ENCODE data around the gene NPLOC4. TPM values are rescaled to one million over a fixed set of nuclear protein-coding genes. Genes with fewer than 3 reads are reported as not detected.
A peak's percentile ranks its signal among the peaks of the same experiment; 100 is the strongest.
"Not testable (repeated sequence)": the region's sequence is repeated elsewhere in the genome, so short reads cannot be mapped to it uniquely, and the experiment has no call there.

The NPLOC4 gene
- total RNA-seq, 1 donor from 2014 or later = 137 TPM

DNA sequence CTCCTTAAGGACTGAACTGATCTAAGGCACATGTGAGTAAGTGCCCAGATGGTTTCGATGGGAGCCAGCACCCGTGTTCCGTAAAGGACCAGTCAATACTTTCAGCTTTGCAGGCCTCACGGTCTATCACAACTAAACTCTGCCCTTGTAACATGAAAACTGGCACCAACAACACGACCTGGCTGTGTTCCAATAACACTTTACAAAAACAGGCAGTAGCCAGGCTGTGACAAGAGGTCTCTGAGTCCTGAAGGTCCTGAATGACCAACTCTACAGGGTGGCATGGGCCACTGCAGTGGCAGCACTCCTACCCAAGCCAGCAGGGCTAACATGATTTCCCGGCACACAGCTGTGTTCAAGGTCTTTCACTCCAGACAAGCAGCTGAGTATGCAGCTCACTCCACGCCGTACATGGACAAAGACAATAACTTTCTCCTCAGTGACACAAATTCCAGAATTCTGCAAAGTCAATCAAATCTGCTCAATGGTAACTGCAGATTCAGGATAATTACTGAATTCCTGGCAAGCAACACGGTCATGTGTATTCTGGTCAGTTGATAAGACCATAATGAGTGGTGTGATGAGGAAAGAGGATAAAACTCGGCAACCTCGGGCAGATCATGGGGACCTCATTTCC, 15.3 kb downstream of the NPLOC4 start:
- H3K4me1 Mint-ChIP-seq (ENCODE audit: low read depth, unreplicated experiment) = peaks cover 4% of the 10 kb centered on the region
- H3K4me3 Mint-ChIP-seq (ENCODE audit: unreplicated experiment) = no peak overlapping the region
- no peak overlapping the region for H3K27ac Mint-ChIP-seq (ENCODE audit: unreplicated experiment)
- peaks cover 24% of the 10 kb centered on the region for H3K36me3 Mint-ChIP-seq (ENCODE audit: unreplicated experiment)
- peaks cover 8% of the 10 kb centered on the region for H3K27me3 Mint-ChIP-seq (ENCODE audit: unreplicated experiment)
- H3K9me3 Mint-ChIP-seq (ENCODE audit: unreplicated experiment) = peaks cover 5% of the 10 kb centered on the region
- TF ChIP-seq, protein P1, sequence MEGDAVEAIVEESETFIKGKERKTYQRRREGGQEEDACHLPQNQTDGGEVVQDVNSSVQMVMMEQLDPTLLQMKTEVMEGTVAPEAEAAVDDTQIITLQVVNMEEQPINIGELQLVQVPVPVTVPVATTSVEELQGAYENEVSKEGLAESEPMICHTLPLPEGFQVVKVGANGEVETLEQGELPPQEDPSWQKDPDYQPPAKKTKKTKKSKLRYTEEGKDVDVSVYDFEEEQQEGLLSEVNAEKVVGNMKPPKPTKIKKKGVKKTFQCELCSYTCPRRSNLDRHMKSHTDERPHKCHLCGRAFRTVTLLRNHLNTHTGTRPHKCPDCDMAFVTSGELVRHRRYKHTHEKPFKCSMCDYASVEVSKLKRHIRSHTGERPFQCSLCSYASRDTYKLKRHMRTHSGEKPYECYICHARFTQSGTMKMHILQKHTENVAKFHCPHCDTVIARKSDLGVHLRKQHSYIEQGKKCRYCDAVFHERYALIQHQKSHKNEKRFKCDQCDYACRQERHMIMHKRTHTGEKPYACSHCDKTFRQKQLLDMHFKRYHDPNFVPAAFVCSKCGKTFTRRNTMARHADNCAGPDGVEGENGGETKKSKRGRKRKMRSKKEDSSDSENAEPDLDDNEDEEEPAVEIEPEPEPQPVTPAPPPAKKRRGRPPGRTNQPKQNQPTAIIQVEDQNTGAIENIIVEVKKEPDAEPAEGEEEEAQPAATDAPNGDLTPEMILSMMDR (IDR thresholded peaks at IDR 0.05; ENCODE audit: partially characterized antibody, unreplicated experiment) = no peak
- no peak for DNase-seq

DNA sequence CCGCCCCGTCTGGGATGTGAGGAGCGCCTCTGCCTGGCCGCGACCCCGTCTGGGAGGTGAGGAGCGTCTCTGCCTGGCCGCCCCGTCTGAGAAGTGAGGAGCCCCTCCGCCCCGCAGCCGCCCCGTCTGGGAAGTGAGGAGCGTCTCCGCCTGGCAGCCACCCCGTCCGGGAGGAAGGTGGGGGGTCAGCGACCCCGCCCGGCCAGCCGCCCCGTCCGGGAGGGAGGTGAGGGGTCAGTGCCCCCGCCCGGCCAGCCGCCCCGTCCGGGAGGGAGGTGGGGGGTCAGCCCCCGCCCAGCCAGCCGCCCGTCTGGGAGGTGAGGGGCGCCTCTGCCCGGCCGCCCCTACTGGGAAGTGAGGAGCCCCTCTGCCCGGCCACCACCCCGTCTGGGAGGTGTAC, 18.6 kb downstream of the NPLOC4 start:
- peaks cover 22% of the 10 kb centered on the region for H3K9me3 Mint-ChIP-seq (ENCODE audit: unreplicated experiment)
- not testable (repeated sequence) for DNase-seq; H3K4me3 Mint-ChIP-seq (ENCODE audit: unreplicated experiment); H3K36me3 Mint-ChIP-seq (ENCODE audit: unreplicated experiment); H3K27me3 Mint-ChIP-seq (ENCODE audit: unreplicated experiment); H3K27ac Mint-ChIP-seq (ENCODE audit: unreplicated experiment)
- peaks cover 27% of the 10 kb centered on the region for H3K4me1 Mint-ChIP-seq (ENCODE audit: low read depth, unreplicated experiment)

DNA sequence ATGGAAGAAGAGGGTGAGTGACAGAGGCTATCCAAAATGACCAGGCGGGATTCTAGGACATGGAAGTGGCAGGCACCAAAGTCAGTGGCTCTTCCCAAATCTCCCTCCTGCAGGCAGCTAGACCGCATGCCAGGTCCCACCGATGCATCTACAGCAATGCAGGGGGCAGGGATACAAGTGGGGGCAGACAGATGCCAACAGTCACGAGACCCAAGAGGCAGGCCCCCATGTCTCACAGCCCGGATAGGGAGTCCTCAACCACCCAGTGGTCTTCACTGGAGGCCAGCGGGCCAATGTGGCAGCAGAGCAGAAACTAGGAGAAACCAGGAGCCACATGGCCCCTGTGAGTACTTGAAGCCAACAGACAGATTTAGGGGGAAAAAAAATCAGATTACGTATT, 20.0 kb downstream of the NPLOC4 start:
- peaks cover 7% of the 10 kb centered on the region for H3K36me3 Mint-ChIP-seq (ENCODE audit: unreplicated experiment)
- peaks cover 12% of the 10 kb centered on the region for H3K27me3 Mint-ChIP-seq (ENCODE audit: unreplicated experiment)
- H3K4me3 Mint-ChIP-seq (ENCODE audit: unreplicated experiment) = peak overlapping the region; percentile 52
- TF ChIP-seq, protein P1 (IDR thresholded peaks at IDR 0.05; ENCODE audit: partially characterized antibody, unreplicated experiment) = no peak
- H3K27ac Mint-ChIP-seq (ENCODE audit: unreplicated experiment) = peak overlapping the region; percentile 82
- H3K4me1 Mint-ChIP-seq (ENCODE audit: low read depth, unreplicated experiment) = peaks cover 41% of the 10 kb centered on the region
- DNase-seq = no peak
- peaks cover 24% of the 10 kb centered on the region for H3K9me3 Mint-ChIP-seq (ENCODE audit: unreplicated experiment)

DNA sequence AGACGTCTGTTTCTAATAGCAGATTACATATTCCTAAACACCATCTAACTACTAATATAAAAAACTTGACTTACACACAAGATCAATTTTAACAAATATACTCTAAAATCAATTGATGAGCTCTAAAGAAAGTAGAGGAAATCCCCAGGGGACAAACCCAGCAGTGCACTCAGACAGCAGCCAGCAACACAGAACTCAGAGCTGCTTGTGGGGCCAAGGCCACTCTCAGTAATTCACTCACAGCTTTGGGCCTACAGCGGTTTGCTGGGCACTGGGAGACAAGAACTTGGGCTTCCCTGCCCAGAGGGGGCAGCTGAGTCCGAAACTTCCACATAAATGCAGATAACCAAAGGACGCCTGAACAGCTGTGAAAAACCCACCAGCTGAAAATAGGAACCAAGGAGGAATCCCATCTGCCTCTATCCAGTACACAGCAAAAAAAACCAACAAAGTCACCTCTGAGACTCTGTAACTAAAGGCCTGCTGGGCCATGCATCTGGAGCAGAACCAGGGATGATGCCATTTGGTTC, 21.4 kb downstream of the NPLOC4 start:
- Mint-ChIP-seq H3K27me3 (ENCODE audit: unreplicated experiment) (peaks cover 12% of the 10 kb centered on the region), H3K27ac (ENCODE audit: unreplicated experiment) (peak overlapping the region; percentile 98), H3K9me3 (ENCODE audit: unreplicated experiment) (peaks cover 21% of the 10 kb centered on the region), H3K4me1 (ENCODE audit: low read depth, unreplicated experiment) (peaks cover 43% of the 10 kb centered on the region), H3K36me3 (ENCODE audit: unreplicated experiment) (peaks cover 7% of the 10 kb centered on the region), H3K4me3 (ENCODE audit: unreplicated experiment) (peak overlapping the region; percentile 87)
- DNase-seq = peak; percentile 30
- TF ChIP-seq, protein P1 (IDR thresholded peaks at IDR 0.05; ENCODE audit: partially characterized antibody, unreplicated experiment) = no peak

DNA sequence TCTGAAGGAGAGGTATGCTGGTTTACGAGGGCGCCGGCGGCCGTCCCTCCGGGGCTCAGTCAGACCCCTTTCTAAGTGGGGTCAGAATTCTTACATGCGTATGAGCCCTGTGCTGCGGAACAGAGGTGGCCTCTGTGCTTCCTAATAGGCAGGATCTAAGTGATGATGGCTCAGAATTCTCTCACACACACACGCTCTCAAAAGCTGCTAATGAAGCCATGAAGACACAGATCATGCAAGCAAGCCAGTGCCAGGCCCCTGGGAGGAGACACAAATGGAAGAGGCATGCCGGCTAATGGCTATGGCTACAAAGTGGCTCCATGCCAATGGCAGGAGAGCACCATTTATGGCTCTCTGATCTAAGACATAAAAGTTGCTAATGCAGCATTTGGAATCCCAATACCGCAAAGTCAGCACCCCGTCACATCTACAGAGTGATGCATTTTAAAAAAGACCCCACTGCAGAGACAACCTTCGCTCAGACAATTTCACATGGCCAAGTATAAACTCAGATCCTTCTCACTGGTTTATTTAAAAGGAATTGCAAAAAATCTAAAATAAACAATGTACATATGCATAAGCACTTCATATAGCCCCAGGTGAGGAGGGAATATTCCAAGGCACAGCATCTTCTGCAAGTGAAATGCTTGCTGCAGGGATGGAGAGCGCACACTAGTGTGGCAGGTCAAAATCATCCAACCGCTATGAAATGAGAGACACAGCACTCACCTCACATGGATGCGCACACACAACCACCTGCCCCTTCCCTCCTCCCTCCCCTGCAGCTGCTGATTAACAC, 24.5 kb downstream of the NPLOC4 start:
- Mint-ChIP-seq H3K36me3 (ENCODE audit: unreplicated experiment) (peaks cover 7% of the 10 kb centered on the region), H3K9me3 (ENCODE audit: unreplicated experiment) (peaks cover 21% of the 10 kb centered on the region), H3K4me3 (ENCODE audit: unreplicated experiment) (peak overlapping the region; percentile 87), H3K27ac (ENCODE audit: unreplicated experiment) (peak overlapping the region; percentile 98), H3K4me1 (ENCODE audit: low read depth, unreplicated experiment) (peaks cover 48% of the 10 kb centered on the region), H3K27me3 (ENCODE audit: unreplicated experiment) (peaks cover 12% of the 10 kb centered on the region)
- TF ChIP-seq, protein P1 (IDR thresholded peaks at IDR 0.05; ENCODE audit: partially characterized antibody, unreplicated experiment) = no peak
- peak; percentile 69 for DNase-seq
